K562 (cell line): Measurements from ENCODE around the gene CHST13. TPM values are rescaled to one million over a fixed set of nuclear protein-coding genes. Genes with fewer than 3 reads are reported as not detected.
A peak's percentile ranks its signal among the peaks of the same experiment; 100 is the strongest.

Source experiments
- ATAC-seq: fragments of 200-7000 bp; cut with Tn5 transposase; 3 replicates; pipeline ENCODE4 v1.9.1; 2020; ENCODE audit warnings: moderate library complexity
- BruUV-seq: library from RNA; stranded (reverse); fragments of 400-500 nt; replicated peaks from 2 replicates; lab custom pipeline; 2021; lab: Mats Ljungman, UMichigan
- CTCF ChIA-PET: fragments of 300-600 bp; formaldehyde crosslinking; extraction: SDS; loops from one replicate; lab custom pipeline; 2021; ENCODE audit warnings: low intra/inter-chr PET ratio; lab: Yijun Ruan, JAX
- POLR2A ChIA-PET: fragments of 300-600, 350-650 bp; sonication (Branson Sonifier 250); formaldehyde crosslinking; extraction: SDS; loops from one replicate; lab custom pipeline; 2021; ENCODE audit warnings: antibody characterized with exemption, inconsistent platforms; lab: Yijun Ruan, JAX
- DNase-seq, 4 experiments: peaks; one replicate each; pipeline versions ENCODE4 v3.0.0 to v3.0.0-alpha.2; 2011 to 2018; ENCODE audit warnings: low spot score in 3 of 4, mixed read lengths in 3 of 4; ENCODE audit errors: extremely low read depth in 1 of 4
- FAIRE-seq: peaks from 2 replicates; lab custom pipeline; 2011; peaks lifted over from hg19 to GRCh38; lab: Jason Lieb, UNC
- H2AFZ ChIP-seq: 2 replicates; pipeline ENCODE4 v1.6.0; 2011; ENCODE audit warnings: low read depth, low read length, control low read depth, inconsistent platforms
- H3K27ac ChIP-seq: fragments of 200-600 bp; 3 replicates; pipeline ENCODE4 v1.8.0; 2011; ENCODE audit warnings: low read depth, mild to moderate bottlenecking, control low read depth, inconsistent platforms, low read length, moderate library complexity, mixed read lengths; ENCODE audit errors: extremely low read depth
- H3K27me3 ChIP-seq, 2 experiments: fragments of 300-600 bp in 1 of 2; 2 replicates in 1 of 2; 3 replicates in 1 of 2; pipeline versions ENCODE4 v1.6.0 to v1.8.0; 2011; ENCODE audit warnings: inconsistent platforms in 2 of 2, low read length in 2 of 2, mild to moderate bottlenecking in 1 of 2, mixed read lengths in 1 of 2, moderate library complexity in 1 of 2; ENCODE audit not compliant: control insufficient read depth in 2 of 2, insufficient read depth in 2 of 2
- H3K36me3 ChIP-seq: fragments of 300-600 bp; 3 replicates; pipeline ENCODE4 v1.8.0; 2011; ENCODE audit warnings: mild to moderate bottlenecking, low read length, inconsistent platforms; ENCODE audit not compliant: control insufficient read depth, insufficient read depth
- H3K4me1 ChIP-seq, 2 experiments: fragments of 200-600 bp in 1 of 2; replicated peaks in 1 of 2; 2 replicates in 1 of 2; 3 replicates in 1 of 2; pipeline versions ENCODE4 v1.5.1 to v1.8.0; 2011; ENCODE audit warnings: inconsistent platforms in 2 of 2, low read length in 2 of 2, mild to moderate bottlenecking in 1 of 2, mixed read lengths in 1 of 2, moderate library complexity in 1 of 2; ENCODE audit not compliant: control insufficient read depth in 2 of 2, insufficient read depth in 2 of 2
- H3K4me2 ChIP-seq: 2 replicates; pipeline ENCODE4 v1.6.1; 2011; ENCODE audit warnings: low read length, control low read depth, inconsistent platforms, mixed read lengths; ENCODE audit not compliant: insufficient read depth
- H3K4me3 ChIP-seq: fragments of 200-600 bp; sonication (generic), shearing (Covaris generic); 2 replicates; pipeline ENCODE4 v1.5.1; 2016; ENCODE audit warnings: control low read depth, inconsistent platforms
- H3K79me2 ChIP-seq: fragments of 200-600 bp; 3 replicates; pipeline ENCODE4 v1.8.0; 2011; ENCODE audit warnings: low read length, inconsistent platforms; ENCODE audit not compliant: control insufficient read depth, insufficient read depth
- H3K9ac ChIP-seq, 2 experiments: 2 replicates each; pipeline versions ENCODE4 v1.6.0 to v1.6.1; 2011; ENCODE audit warnings: low read depth in 2 of 2, low read length in 2 of 2, control low read depth in 1 of 2, inconsistent platforms in 1 of 2, mild to moderate bottlenecking in 1 of 2, mixed read lengths in 1 of 2; ENCODE audit not compliant: insufficient read depth in 1 of 2
- H3K9me1 ChIP-seq: one replicate; pipeline ENCODE4 v1.6.0; 2011; ENCODE audit warnings: inconsistent platforms, mild to moderate bottlenecking, low read length, moderate library complexity; ENCODE audit not compliant: control insufficient read depth, insufficient read depth
- H3K9me3 ChIP-seq: replicated peaks from 2 replicates; pipeline ENCODE4 v1.5.1; 2011; ENCODE audit warnings: low read depth, low read length, inconsistent platforms; ENCODE audit not compliant: control insufficient read depth, insufficient read depth
- H4K20me1 ChIP-seq: replicated peaks from 2 replicates; pipeline ENCODE4 v1.6.1; 2011; ENCODE audit warnings: low read length, inconsistent platforms, mixed read lengths; ENCODE audit not compliant: control insufficient read depth, insufficient read depth
- CBX1 ChIP-seq: sonication (generic); IDR thresholded peaks from 2 replicates; pipeline ENCODE4 v1.6.1; 2016; ENCODE audit warnings: antibody characterized with exemption, low read depth, mild to moderate bottlenecking
- ETV6 ChIP-seq, 3 experiments: fragments of 150-350 bp in 1 of 3; sonication (generic) in 1 of 3; formaldehyde crosslinking in 1 of 3; IDR thresholded peaks; 2 replicates each; pipeline versions ENCODE4 v1.6.1 to v1.8.0; 2014 to 2022; ENCODE audit warnings: borderline replicate concordance in 2 of 3, low read depth in 2 of 3, antibody characterized with exemption in 1 of 3, low read length in 1 of 3, mild to moderate bottlenecking in 1 of 3, missing genetic modification reagents in 1 of 3
- WGBS: fragments of 100-300 bp; shearing (Covaris generic); methylation state at CpG from one replicate; pipeline ENCODE4 v1.1.6; 2016; ENCODE audit warnings: low coverage, mixed read lengths; ENCODE audit not compliant: insufficient coverage; ENCODE audit errors: missing lambda C conversion rate; 5-methylcytosine and 5-hydroxymethylcytosine counted together
- in situ Hi-C: fragments of 300-500 bp; cut with MboI; formaldehyde crosslinking; loops from 4 replicates; pipeline ENCODE4 v1.15.0; 2018; ENCODE audit warnings: inconsistent platforms, mixed read lengths
- intact Hi-C: fragments of 100-400 bp; cut with micrococcal nuclease; formaldehyde crosslinking; loops from 2 replicates; pipeline ENCODE4 v1.14.2; 2022
- polyA plus RNA-seq, 8 experiments: library from polyadenylated mRNA; depleted of rRNA in 4 of 8; stranded (reverse) in 5 of 8; unstranded in 3 of 8; fragments of >200 nt; fragmentation: Nextera tagmentation in 2 of 8; fragmentation: Illumina TruSeq in 1 of 8; extraction: Ambion mirVana in 2 of 8; extraction: Trizol in 1 of 8; gene quantifications; 2 replicates each; pipeline versions ENCODE4 v1.2.1 to v1.2.3, GENCODE V29; 2011 to 2014; ENCODE audit warnings: inconsistent platforms in 1 of 8, missing spikeins in 1 of 8
- total RNA-seq, 7 experiments: library from RNA; depleted of rRNA in 6 of 7; stranded (reverse); fragments of >200 nt in 6 of 7; fragmentation: Illumina TruSeq in 2 of 7; extraction: Trizol in 2 of 7; gene quantifications; 2 replicates each; pipeline versions ENCODE4 v1.2.1 to v1.2.3, GENCODE V29; 2011 to 2021; ENCODE audit warnings: low replicate concordance in 1 of 7

Gene CHST13
- total and polyA plus RNA-seq, 9 of the 15 experiments (the other 6 are each of a cell fraction or from before 2014, with no cell fraction given), result not detected

DNA sequence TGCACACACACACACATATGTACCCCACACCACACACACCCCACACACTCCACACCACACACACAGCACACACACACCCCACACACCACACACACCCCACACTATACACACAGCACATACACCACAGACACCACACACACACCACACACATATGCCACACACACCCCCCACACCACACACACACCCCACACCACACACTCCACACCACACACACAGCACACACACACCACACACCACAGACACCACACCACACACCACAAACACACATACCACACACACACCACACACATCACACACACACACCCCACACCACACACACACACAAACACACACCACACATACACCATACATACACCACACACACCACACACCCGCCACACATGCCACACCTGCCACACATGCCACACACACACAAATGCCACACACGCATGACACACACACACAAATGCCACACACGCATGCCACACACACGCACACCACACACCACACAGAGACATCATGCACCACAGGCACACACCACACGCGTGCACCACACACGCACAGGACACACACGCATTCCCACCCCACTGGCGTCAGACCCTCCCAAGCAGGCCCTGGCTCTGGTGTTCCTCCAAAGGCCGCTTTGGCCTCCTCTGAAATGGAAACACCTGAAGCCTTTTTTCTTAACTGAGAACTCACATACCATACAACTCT, 15.7 kb downstream of the CHST13 start:
- H3K9me3 ChIP-seq, result peaks cover 2% of the 10 kb centered on the region
- BruUV-seq, result no TSS peak
- TF ChIP-seq CBX1, result 0 out of 2 replicates have a peak, but pooled peaks have one; percentile 26
- TF ChIP-seq ETV6 (IDR thresholded peaks at IDR 0.05; ENCODE audit: borderline replicate concordance in 1 of 2, low read depth in 2 of 2, low read length in 1 of 2), result no peak
- no peak for TF ChIP-seq ETV6 (CRISPR knock-in tag; IDR thresholded peaks at IDR 0.05; ENCODE audit: borderline replicate concordance)

More for the DNA sequence above, 15.7 kb downstream of the CHST13 start:
- Histone ChIP-seq H3K27me3 (peaks cover 0 to 6% of the 10 kb centered on the region in 2 experiments; a peak in 1 of 5 replicates), H3K9me1 (no peaks in the 10 kb centered on the region), H3K4me1 (peaks cover 14 to 23% of the 10 kb centered on the region in 2 experiments), H3K79me2 (no peaks in the 10 kb centered on the region), H3K9ac (no peak overlapping the region), H3K4me2 (no peak overlapping the region), H3K4me3 (no peak overlapping the region), H4K20me1 (no peaks in the 10 kb centered on the region), H3K27ac (peak overlapping the region; percentile 75; the same call in 1 of the 3 replicates), H2AFZ (no peak overlapping the region), H3K36me3 (no peaks in the 10 kb centered on the region)
- POLR2A ChIA-PET, result no interaction called here
- FAIRE-seq, result peak; percentile 11
- CTCF ChIA-PET, result interaction anchor here (0.6 kb wide), 1 partner anchor 15 kb away, joined by 3 read pairs; no protein-coding TSS in a partner anchor
- WGBS, result 96% methylated on average over 8 of the region's 10 CpGs
- DNase-seq, result no peak
- intact Hi-C loops, result loop anchor here (2.0 kb wide), 1 partner anchor 63 kb away; no protein-coding TSS in a partner anchor
- no peak for ATAC-seq
- in situ Hi-C loops, result no loop called here
